ENCODE data around the gene UPF3B.
"Not testable (repeated sequence)": the region's sequence is repeated elsewhere in the genome, so short reads cannot be mapped to it uniquely, and the experiment has no call there.

Gene UPF3B, protein sequence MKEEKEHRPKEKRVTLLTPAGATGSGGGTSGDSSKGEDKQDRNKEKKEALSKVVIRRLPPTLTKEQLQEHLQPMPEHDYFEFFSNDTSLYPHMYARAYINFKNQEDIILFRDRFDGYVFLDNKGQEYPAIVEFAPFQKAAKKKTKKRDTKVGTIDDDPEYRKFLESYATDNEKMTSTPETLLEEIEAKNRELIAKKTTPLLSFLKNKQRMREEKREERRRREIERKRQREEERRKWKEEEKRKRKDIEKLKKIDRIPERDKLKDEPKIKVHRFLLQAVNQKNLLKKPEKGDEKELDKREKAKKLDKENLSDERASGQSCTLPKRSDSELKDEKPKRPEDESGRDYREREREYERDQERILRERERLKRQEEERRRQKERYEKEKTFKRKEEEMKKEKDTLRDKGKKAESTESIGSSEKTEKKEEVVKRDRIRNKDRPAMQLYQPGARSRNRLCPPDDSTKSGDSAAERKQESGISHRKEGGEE

DNA sequence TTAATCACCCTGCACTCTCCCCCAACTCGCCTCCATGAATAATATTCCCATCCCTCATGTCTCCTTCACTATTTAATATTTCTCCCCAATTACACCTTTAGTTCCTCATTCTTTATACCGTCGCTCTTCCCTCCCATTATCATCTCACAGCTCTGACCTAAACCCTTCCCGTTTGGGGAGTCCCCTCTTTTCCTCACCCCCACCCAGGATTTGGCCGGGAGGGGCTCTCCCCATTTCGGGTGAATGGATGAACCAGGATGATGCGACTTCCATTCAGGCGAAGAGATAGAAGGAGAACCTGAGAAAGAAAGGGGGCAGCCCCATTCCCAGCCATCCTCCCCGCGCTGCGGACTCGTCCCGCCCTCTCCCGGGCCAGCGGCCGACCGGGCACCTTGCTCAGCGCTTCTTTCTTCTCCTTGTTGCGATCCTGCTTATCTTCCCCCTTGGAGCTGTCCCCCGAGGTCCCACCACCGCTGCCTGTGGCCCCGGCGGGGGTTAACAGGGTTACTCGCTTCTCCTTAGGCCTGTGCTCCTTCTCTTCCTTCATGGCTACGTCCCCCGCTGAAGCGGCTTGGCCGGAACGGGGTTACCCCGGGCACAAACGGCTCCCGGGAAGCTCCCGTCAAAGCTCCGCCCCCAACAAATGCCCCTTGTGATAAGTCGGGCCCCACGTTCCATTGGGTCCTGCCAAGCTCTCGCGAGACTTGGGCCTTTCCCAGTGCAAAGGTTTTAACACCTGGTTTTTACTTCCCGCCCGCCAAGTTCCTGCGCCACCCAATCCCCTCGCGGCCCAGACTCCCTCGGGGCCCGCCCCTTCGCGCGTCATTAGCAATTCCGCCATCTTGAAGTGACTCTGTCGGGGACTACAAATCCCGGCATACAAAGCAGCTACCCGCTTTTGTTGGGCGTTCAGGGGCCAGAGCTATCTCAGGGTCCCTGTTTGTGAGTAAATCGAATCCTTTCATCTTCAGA lies at the start of gene UPF3B:
UPF3B (minus strand) TSS at position 582 of the 972 bp plus-strand sequence; CDS start at position 547, 35 bp downstream.
- peak; percentile 96 to 97 for DNase-seq

DNA sequence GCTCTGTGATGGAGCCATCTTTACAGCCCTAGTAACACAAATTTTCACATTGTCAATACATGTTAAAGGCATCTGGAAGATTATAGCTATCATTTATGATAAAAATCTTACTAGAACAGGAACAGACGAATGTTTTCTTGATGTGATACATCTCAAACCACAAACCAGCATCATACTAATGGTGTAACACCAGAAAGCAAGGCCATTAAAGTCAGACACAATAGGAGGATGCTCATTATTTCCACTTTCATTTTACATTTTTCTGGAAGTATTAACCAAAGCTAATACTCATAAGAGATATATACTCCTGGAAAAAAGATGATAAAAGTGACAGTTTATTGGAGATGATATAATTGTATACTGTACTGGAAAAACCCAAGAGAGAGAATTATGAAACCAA lies 48.2 kb upstream of the UPF3B start:
- no peak for DNase-seq

DNA sequence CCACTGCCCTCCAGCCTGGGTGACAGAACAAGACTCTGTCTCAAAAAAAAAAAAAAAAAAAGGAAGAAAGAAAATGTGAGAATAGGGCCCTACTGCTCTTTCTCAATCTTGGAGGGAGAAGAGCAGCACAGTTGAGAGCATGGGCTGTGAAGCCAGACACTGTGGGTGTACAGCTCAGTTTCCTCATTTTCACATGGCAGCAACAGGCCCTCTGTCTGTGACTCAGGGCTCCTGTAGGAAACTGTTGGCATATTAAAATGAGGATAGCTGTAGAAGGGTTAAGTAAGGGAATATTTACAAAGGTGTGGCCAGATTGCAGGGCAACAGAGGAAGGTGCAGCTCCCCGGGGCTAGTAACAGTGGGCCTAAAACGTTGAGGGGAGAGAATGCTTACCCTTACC lies 46.4 kb upstream of the UPF3B start:
- DNase-seq, result peak in 1 of 2 donors; percentile 21

DNA sequence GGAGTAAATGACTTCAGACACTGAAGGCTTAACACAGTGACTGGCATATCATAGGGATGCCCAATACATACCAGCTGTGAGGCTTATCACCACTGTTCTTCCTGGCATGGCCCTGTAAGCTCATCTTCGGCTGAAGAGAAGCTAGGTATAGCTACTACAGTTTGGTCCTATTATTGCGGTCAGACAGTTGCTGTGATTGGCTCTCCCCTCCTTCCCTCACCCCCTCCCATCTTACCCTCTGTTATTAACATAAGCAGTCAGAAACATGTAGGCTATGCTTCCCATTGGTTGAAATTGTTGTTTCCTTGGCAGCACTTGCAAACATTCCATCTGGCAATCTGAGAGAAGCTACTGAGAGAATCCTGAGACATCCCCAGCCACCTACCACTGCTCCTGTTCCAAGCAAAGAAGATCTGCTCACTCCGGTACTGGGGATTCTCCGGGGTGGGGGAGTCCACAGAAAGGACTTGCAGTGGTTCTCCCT lies 43.1 kb upstream of the UPF3B start, which contains the start of gene AKAP14:
AKAP14 (plus strand) TSS at position 51 of the 484 bp plus-strand sequence. CDS start 7,331 bp downstream, outside the sequence.
- no peak for DNase-seq

DNA sequence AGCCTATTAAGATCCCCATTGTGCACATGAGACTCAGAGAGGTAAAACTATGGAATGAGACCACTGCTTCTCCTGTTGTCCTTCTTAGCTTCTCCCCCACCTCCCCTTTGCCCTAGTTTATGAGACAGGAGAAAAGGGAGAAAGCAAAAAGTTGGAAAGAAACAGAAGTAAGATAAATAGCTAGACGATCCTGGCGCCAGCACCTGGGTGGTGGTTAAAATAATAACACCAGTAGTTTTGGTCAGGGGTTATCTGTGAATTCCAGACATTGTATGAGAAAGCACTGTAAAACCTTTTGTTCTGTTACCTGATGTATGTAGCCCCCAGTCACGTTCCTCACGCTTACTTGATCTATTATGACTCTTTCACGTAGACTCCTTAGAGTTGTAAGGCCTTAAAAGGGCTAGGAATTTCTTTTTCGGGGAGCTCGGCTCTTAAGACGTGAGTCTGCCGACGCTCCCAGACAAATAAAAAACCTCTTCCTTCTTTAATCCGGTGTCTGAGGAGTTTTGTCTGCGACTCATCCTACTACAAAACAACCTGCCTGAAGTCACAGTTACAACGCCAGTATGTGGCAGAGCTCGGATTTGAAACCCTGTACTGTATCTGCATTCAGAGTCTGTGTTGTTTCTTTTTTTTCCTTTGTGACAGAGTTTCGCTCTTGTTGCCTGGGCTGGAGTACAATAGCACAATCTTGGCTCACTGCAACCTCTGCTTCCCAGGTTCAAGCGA lies 39.4 kb upstream of the UPF3B start:
- DNase-seq, result not testable (repeated sequence)

DNA sequence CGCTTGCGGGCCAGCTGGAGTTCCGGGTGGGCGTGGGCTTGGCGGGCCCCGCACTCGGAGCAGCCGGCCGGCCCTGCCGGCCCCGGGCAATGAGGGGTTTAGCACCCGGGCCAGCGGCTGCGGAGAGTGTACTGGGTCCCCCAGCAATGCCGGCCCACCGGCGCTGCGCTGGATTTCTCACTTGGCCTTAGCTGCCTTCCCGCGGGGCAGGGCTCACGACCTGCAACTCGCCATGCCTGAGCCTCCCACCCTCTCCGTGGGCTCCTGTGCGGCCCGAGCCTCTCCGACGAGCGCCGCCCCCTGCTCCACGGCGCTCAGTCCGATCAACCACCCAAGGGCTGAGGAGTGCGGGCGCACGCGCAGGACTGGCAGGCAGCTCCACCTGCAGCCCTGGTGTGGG lies 37.9 kb upstream of the UPF3B start:
- DNase-seq, result not testable (repeated sequence)

DNA sequence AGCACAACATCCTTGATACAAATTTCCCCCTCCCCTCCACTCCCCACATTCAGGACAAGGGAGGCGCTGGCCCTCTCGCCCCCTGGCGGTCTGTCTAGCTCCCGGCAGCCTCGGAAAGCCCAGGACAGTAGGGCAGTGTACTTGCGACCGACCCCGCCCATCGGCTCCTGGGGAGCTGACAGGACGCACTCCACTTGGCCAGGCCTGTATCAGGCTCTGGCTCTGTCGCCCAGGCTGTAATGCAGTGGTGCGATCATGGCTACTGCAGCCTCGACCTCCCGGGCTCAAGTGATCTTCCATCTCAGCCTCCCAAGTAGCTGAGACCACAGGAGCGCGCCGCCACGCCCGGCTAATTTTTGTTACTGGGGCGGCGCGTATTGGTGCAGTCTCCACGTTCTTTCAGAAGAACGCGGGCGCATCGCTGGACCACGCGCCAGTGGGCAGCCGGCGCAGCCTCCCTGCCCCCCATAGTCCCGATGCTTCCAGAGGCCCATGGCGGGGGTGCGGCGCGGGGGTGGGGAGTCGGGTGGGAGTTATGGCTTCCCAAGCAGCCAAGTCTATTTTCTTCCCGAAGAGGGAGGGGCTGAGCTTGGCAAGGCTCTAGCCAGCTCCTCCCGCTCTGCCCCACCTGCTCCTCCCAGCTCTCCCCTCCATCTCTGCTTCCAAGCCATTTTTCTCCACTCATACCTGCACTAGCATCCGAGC lies 35.1 kb upstream of the UPF3B start:
- DNase-seq, result peak; percentile 62 to 63

DNA sequence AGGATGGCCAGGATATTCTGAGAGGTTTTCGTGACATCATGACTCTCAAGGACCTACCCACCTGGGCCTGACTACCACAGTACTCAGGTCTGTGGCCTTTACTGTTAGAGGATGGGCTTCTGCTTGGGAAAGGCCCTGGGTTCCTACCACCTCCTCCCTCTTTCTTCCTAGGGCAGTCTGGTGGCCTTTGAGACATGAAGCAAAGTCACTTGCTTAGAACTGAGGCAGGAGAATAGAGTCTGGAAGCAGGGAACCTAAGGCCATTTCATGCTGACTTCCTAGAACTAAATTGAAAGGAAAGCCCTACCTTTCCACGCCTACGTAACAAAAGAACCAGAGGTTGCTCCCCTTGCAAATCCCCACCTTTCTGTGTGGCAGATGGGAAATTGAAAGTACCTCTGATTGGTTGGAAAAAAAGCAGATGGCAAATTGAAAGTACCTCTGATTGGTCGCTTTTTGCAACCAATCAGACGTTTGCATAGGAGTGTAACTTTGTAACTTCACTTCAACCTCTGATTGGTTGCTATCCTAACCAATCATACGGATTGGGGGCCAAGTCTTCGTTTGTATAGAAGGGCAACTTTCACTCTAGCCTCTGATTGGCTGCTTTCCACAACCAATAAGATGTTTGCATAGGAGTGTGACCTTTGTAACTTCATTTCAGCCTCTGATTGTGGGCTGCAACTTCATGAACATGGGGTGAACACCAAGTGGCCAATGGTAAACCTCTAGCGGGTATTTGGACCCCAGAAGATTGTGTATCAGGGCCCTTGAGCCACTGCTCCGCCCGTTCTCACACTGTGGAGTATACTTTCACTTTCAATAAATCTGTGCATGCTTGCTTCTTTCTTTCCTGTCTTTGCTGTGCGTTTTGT lies 33.0 kb upstream of the UPF3B start:
- peak; percentile 22 to 75 for DNase-seq

DNA sequence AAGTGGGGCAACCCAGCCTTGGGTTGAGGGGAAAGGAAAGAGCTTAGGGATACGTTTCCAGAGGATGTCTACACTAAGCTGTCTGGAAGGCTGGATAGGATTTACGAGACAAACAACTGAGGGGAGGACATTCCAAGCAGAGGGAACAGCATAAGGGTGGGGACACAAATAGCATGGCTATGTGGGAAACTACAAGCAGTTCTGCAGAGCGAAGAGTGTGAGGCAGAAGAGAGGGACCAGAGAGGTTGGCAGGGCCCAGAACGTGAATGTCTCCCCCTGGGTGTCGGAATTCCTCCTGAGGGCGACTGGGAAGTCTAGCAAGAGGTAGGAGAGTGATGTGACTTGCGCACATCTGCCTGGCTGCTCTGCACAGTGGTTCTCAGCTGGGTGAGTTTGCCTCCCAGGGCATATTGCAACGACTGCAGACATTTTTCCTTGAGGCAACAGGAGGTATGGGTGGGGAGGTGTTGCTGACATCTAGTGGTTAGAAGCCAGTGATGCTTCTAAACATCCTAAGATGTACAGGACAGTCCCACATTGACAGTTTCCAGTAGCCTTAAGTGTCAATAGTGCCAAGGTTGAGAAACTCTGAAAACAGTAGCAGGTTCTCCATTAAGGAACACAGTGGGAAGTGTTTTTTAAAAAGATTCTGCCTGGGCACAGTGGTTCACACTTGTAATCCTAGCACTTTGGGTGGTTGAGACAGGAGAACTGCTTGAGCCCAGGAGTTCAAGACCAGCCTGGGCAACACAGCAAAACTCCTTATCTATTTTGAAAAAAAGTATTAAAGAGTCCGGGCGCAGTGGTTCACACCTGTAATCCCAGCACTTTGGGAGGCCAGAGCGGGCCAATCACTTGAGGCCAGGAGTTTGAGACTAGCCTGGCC lies 28.0 kb upstream of the UPF3B start:
- peak; percentile 46 to 63 for DNase-seq

DNA sequence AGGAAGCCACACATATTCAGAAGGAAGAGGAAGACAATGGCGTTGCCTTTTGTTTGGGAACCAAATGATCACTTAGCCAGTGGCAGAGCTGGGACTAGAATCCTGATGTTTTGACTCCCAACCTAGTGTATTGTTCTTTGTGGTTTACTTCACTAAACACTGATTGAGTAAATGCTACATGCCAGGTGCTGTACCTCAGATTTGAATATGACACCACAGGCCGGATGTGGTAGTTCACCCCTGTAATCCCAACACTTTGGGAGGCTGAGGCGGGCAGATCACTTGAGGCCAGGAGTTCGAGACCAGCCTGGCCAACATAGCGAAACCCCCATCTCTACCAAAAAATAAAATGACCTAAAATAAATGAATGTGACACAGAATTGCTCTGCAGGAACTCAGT lies 27.3 kb upstream of the UPF3B start:
- peak in 1 of 2 donors; percentile 31 for DNase-seq

DNA sequence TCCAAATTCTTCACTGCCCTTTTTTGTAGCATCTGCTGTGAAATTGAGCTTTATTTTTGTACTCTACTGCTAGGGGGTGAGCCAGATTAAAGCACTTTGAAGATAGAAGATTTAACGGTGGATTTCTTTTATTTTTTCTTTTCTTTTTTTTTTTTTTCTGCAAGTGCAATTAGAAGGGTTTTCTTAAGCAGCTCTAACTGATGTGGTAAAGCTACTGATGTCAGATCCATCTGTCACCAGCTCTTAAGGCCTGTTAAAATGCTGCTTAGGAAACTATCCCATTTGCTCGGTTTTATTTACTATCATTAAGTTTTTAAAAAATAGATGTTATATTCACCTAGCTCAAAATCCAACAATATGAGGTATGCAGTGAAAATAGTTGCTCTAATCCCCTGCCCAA lies 26.0 kb upstream of the UPF3B start:
- no peak for DNase-seq

DNA sequence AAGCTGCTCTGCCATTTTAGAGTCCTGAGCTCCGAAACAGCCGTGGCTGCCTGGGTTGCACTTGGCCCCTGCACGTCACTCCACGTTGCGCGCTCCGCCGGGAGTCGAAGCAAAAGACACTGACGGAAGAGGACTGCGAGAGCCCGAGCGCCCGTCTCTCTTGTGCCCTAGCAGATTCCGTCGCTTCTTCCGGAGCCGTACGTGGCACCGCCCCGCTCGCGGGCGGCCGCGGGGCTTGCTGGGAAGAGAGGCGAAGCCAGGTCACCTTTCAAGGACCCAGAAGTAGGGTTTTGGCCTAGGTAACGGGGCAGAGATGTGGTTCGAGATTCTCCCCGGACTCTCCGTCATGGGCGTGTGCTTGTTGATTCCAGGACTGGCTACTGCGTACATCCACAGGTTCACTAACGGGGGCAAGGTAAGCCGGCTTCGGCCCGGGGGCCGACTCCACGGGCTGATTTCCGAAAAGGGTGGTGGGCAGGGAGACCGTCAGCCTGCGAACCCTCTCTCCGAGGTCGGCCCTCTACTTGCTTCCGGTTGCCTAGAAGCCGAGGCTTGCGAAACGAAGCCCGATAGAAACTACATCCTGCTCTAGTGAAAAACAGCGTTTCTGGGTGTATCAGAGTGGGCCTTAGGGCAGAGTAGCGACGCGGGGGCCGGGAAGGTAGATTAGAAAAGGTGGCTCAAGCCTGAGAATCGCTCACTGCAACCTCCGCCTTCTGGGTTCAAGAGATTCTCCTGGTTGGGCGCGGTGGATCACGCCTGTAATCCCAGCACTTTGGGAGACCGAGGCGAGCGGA lies 19.0 kb upstream of the UPF3B start, which contains the start of the genes NDUFA1 and RNF113A:
NDUFA1 (plus strand) TSS at position 234 of the 797 bp plus-strand sequence; CDS start at position 314, 80 bp downstream.
RNF113A (minus strand) TSS at position 135 of the 797 bp plus-strand sequence; CDS start at position 15, 120 bp downstream.
- DNase-seq, result peak; percentile 89

DNA sequence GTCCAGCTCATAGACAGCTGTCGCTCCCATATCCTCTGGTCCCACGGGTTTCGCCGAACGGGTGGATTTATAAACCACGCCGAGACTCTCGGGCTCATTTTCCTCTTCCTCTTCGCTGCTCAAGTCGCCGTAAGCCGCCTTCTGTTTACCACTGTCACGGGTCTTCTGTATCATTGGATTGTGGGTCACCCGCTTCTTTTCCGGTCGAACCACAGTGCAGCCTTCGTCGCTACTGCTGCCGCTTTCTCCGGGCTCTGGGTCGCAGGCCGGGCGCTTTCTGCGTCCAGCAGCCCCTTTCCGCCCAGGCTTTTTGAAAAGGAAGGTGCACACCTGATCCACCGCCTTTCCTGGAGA lies 18.5 kb upstream of the UPF3B start:
- DNase-seq, result no peak

DNA sequence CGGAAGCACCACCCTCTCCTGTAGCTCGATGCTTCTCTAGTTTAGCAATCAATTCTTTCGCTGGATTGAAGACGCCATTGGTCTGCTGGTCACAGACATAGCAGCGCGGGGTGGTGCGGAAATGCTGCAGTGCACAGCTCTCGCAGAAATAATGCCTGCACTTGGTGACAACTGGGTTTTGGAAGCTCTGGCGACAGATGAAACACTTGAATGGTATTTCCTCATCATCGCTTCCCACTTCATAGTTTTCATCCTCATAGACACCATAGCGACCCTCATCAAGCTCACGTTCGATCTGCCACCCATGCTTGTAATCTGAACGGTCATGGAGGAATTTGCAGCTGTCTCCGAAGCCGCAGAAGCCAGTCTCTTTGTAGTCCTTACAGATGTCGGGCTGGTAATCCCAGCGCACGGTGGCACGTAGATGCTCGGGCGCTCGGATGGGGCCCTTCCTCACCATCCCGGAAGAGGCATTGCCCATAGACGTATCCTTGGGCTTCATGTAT lies 17.9 kb upstream of the UPF3B start:
- DNase-seq, result peak; percentile 23 to 32

DNA sequence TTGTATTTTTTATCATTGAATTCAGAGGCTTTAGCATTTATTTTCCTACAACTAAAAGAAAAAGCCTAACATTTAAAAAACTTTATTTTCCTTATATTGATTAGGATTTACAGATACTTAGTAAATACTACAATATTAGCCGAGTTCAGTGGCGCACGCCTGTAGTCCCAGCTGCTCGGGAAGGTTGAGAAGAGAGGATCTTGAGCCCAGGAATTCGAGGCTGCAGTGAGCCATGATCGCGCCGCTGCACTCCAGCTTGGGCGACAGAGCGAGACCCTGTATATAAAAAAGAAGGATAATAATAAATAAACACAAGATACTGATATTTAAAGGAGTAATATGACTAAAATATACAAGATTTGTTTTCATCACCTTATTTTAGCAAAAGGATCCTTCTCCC lies 681 bp upstream of the UPF3B start:
- DNase-seq, result no peak

DNA sequence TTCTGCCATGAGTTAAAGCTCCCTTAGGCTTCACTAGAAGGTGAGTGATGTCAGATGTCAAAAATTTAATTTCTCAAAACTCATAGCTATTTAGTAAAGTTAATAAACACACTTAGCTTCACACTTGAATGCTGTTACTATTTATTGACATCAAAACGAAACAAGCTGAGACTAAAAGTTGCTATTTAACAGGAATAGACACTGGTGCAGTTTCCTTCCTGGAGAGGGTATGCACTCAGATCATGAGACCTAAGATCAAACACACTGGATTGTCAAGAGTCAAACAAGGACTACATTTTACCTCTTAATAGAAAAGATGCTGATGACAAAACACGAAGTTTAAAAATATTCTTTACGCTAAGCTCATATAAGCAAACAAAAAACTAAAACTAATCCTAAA lies 18.9 kb downstream of the UPF3B start:
- DNase-seq, result no peak

DNA sequence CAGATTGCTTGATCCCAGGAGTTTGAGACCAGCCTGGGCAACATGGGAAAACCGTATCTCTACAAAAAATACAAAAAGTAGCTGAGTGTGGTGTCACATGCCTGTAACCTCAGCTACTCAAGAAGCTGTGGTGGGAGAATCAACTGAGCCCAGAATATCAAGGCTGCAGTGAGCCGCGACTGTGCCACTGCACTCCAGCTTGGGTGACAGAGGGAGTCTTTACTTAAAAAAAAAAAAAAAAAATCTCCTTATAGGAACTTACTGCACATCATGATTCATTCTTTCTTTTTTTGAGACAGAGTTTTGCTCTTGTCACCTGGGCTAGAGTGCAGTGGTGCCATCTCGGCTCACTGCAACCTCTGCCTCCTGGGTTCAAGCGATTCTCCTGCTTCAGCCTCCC lies 24.3 kb downstream of the UPF3B start:
- no peak for DNase-seq

DNA sequence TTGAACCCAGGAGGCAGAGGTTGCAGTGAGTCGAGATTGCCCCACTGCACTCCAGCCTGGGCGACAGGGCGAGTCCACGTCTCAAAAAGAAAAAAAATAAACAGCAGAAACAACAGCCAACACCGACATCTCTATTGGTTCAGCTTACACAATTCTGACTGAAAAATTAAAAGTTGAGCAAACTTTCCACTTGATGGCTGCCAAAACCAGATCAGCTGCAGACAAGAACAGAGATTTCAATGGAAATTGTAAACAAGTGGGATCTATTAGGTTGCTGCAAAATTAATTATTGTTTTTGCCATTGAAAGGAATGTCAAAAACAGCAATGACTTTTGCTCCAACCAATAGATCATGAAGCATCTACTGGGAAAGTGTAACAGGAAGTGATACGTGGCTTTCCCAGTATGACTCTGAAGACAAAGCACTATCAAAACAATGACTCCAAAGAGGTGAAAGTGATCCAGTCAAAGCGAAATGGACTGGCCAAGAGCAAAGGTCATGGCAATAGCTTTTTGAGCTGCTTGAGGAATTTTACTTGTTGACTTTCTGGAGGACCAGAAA lies 26.3 kb downstream of the UPF3B start:
- DNase-seq, result no peak
